GM12892 (cell line): ENCODE measurements around the gene CACNA1C.

Experiments used
- POLR2A ChIP-seq: IDR thresholded peaks from 2 replicates; pipeline ENCODE4 v1.6.1; 2011; ENCODE audit warnings: low read depth, low read length, control low read depth
- POLR2AphosphoS5 ChIP-seq: IDR thresholded peaks from 2 replicates; pipeline ENCODE4 v1.6.1; 2011; ENCODE audit warnings: low read depth, low read length, control low read depth

DNA sequence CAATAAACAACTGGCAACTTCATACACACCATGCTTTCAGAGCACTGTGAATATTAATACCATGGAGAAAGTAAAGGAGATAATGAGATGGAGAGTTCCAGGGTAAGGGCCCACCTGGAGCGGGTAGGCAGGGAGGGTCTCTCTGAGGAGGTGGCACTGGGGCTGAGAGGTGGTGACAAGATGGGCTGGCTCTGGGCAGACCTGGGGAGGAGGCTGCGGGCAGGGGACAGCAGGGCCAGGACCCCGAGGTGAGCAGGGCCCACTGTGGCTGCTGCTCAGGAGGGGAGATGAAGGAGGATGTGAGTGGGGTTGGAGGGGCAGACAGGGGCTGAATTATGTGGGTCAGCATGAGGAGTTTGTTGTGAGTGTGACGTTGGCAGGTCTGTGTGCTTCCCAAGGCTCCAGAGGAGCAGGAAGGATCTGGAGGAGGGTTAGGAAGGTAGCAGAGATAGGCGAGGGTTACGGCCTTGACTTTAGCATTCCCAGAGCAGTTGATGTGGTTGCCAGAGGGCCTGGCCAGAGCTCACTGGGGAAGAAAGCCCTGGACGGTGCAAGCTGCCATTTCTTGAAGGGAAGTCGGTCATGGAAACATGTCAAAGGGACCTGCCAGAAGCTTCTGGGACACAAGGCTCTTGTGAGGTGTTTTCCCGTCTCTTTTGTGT, 88.2 kb downstream of the CACNA1C start:
- TF ChIP-seq POLR2A (no peak), POLR2AphosphoS5 (no peak)
